Effector memory CD8-positive, alpha-beta T cell (primary cell): ENCODE measurements around the gene EXPH5.

Experiments
- ATAC-seq: fragments of 150-1000 bp; cut with Tn5 transposase; replicated peaks from 2 replicates; pipeline ENCODE4 v1.10.0; 2021; ENCODE audit warnings: mild to moderate bottlenecking, moderate library complexity
- DNase-seq, 3 experiments: peaks; one replicate each; pipeline ENCODE4 v3.0.0; 2021
- H3K27ac Mint-ChIP-seq, 2 donors: one replicate each; pipeline ENCODE4 v1.8.0; 2022; ENCODE audit warnings: mild to moderate bottlenecking in 2 of 2, mixed read lengths in 2 of 2, moderate library complexity in 2 of 2
- H3K27me3 Mint-ChIP-seq, 2 donors: one replicate each; pipeline ENCODE4 v1.8.0; 2022; ENCODE audit warnings: mixed read lengths in 2 of 2
- H3K36me3 Mint-ChIP-seq: one replicate; pipeline ENCODE4 v1.8.0; 2022; ENCODE audit warnings: mild to moderate bottlenecking, moderate library complexity, mixed read lengths; ENCODE audit not compliant: insufficient read depth
- H3K4me1 Mint-ChIP-seq, 2 donors: one replicate each; pipeline ENCODE4 v1.8.0; 2022; ENCODE audit warnings: low read depth in 2 of 2, mixed read lengths in 2 of 2
- H3K4me3 Mint-ChIP-seq, 2 donors: one replicate each; pipeline ENCODE4 v1.8.0; 2022; ENCODE audit warnings: mild to moderate bottlenecking in 2 of 2, mixed read lengths in 2 of 2, moderate library complexity in 2 of 2
- H3K9me3 Mint-ChIP-seq, 2 donors: one replicate each; pipeline ENCODE4 v1.8.0; 2022; ENCODE audit warnings: mixed read lengths in 2 of 2

The EXPH5 gene

DNA sequence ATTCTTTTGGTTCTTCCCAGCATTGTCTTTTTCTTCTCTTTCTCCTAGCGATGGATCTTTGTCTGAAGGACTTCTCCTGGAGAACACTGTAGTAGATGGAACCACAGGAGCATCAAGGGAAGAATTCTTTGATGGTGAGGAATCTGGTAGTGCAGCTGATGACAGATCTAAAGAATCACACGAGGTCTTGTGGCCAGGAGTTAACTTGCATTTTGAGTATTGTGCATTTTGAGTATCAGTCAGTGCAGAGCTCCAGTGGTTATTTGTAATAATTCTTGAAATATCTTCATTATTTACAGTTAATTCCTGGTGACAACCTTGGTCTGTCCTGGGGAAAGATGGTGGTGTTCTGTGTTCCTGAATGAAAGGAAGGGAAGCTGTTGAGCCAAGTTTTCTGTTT lies 80.9 kb downstream of the EXPH5 start:
- H3K27ac Mint-ChIP-seq, result no peak overlapping the region
- H3K36me3 Mint-ChIP-seq, result no peaks in the 10 kb centered on the region
- DNase-seq (no peak), ATAC-seq (no peak)
- H3K9me3 Mint-ChIP-seq, result no peaks in the 10 kb centered on the region
- peaks cover 28 to 29% of the 10 kb centered on the region in 2 donors for H3K27me3 Mint-ChIP-seq
- no peaks in the 10 kb centered on the region for H3K4me1 Mint-ChIP-seq
- H3K4me3 Mint-ChIP-seq, result no peak overlapping the region

DNA sequence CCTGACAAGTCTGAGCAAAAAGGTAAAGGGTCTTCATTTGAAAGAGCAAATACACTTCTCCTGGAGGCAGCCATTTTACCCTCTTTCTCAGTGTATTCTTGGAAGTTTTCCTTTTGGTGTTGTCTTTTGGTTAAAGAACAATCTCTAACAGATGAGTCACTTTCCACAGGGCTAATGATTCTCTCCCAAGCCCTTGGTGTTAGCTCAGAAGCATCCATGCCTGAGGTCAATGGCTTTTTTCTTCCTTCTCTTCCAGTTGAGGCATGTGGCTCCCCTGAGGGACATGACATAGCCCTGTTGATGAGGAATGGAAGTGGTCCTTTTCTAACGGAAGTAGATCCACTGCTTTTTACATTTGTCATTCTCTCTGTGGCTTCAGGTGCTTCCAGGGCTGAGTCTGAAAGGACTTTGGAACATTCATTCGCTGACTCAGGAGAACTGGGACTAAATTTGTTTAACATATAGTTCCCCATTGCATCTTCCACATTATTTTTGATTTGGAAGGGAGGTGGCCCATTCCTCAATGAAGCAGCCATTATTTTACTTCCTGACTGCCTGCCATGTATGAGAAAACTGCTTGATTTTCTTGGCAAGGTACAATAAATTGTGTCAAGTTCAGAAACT lies 81.6 kb downstream of the EXPH5 start:
- no peaks in the 10 kb centered on the region for H3K9me3 Mint-ChIP-seq
- no peak overlapping the region for H3K4me3 Mint-ChIP-seq
- H3K4me1 Mint-ChIP-seq, result no peaks in the 10 kb centered on the region
- ATAC-seq (no peak), DNase-seq (no peak)
- H3K36me3 Mint-ChIP-seq, result no peaks in the 10 kb centered on the region
- H3K27me3 Mint-ChIP-seq, result peaks cover 28 to 29% of the 10 kb centered on the region in 2 donors
- H3K27ac Mint-ChIP-seq, result no peak overlapping the region

DNA sequence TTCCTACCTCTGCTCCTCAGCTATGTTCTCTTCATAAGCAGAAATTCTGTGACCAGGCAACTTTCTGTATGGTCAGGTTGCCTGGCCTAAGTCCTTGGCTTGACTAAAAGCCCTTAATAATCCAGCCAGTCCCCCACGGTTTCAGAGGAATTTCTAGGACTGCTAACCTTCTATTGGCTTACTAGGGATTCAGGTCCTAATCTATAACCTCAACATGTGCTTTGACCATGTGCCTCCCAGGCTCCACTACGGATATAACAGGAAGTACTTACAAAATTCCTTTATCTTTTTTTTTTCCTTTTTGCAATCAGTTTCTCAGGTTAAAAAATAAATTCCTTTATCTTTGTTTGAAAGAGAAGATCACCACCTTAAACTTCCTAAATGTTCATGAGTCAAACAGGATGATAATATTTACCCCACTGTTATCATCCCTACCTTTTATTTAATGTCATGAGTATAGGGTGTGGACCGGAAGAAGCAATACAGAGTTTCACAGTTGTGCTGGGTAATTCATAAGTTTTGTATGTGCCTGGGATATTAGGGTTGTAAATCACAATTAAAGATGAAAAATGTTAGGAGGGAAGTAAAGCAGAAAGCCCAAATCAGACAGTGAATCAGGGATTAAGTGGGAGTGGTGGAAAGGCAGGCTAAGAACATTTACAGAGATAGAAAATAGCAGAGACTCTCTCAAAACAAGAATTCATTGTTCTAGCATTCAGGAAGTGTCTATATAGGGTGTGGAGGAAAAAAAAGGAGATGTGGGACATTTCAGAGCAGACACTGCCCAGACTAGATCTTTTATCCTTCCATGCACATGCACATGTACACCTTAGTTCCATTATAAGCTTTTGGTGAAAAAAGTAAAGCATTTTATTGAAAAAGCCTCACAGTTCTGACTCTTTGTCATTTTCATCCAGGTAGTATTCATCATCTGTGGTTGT lies 84.6 kb downstream of the EXPH5 start:
- ATAC-seq (no peak), DNase-seq (no peak)
- Mint-ChIP-seq H3K27ac (no peak overlapping the region), H3K4me3 (no peak overlapping the region), H3K4me1 (no peaks in the 10 kb centered on the region), H3K27me3 (peaks cover 22% of the 10 kb centered on the region in 2 donors), H3K36me3 (no peaks in the 10 kb centered on the region), H3K9me3 (no peaks in the 10 kb centered on the region)

GRCh38 chr11:108501396-108501795 lies 92.2 kb downstream of the EXPH5 start:
- Mint-ChIP-seq H3K27ac (no peak overlapping the region), H3K27me3 (no peaks in the 10 kb centered on the region), H3K9me3 (no peaks in the 10 kb centered on the region), H3K4me3 (no peak overlapping the region), H3K4me1 (peaks cover 9 to 10% of the 10 kb centered on the region in 2 donors), H3K36me3 (peaks cover 7% of the 10 kb centered on the region)
- no peak for ATAC-seq
- DNase-seq, result no peak

DNA sequence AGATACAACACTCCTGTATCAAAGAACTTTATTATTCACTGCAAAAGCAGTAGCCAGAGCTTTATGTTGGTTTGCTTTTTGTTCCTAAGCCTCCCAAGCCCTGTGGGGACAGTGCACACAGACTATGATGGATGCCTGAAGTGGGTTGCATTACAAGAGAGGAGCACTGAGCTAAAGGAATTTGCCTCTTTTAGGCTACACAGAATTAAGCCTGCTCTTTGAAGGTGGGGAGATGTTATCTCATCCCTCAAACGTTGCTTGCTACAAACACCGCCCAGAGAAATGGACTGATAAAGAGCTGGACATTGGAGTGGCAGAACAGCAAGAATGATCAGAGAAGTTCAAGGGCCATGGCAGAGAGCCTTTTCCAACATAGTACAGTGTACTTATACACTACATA lies 92.8 kb downstream of the EXPH5 start:
- Mint-ChIP-seq H3K4me1 (peaks cover 10 to 14% of the 10 kb centered on the region in 2 donors), H3K36me3 (peaks cover 7% of the 10 kb centered on the region), H3K4me3 (no peak overlapping the region), H3K9me3 (no peaks in the 10 kb centered on the region), H3K27ac (no peak overlapping the region), H3K27me3 (no peaks in the 10 kb centered on the region)
- no peak for DNase-seq
- no peak for ATAC-seq

DNA sequence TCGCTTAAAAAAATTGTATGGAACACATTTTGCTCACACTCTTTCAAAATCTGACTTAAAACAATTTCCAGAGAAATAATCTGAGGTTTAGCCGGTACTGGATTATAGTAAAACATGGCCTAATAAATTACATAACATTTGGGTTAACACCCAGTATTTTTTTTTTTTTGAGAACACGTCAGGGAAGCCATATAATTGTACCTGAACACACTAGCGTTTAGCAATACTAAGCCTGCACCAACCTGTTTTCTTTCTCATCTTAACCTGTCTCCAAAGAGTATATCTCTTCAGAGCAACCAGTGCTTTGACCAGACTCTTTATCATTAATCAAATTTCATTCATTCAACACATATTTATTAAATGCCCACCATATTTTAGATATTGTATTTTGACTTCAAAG lies 93.4 kb downstream of the EXPH5 start:
- Mint-ChIP-seq H3K27ac (no peak overlapping the region), H3K4me1 (peaks cover 10 to 14% of the 10 kb centered on the region in 2 donors), H3K4me3 (no peak overlapping the region), H3K9me3 (no peaks in the 10 kb centered on the region), H3K36me3 (peaks cover 7% of the 10 kb centered on the region), H3K27me3 (no peaks in the 10 kb centered on the region)
- DNase-seq (no peak), ATAC-seq (no peak)

DNA sequence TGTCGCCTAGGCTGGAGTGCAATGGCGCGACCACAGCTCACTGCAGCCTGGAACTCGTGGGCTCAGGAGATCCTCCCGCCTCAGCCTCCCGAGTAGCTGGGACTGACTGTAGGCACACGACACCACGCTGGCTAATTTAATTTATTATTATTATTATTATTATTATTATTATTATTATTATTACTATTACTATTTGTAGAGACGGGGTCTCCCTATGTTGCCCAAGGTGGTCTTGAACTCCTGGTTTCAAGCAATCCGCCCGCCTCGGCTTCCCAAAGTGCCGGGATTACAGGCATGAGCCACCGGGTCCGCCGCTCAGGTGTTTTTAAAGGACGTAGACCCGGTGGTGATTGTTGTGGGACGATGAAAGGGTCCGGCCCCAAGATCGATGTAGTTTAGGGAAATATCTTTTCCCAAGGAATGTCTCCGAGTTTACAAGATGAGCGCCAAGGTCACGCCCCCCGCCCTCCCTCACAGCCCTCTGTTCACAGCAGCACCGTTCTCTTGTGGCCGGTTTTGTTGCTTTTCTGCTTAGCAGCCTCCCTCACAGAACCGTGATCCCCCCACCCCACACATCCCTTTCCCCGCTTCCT lies 94.7 kb downstream of the EXPH5 start:
- Mint-ChIP-seq H3K4me3 (peak overlapping the region; percentile 86 to 92), H3K4me1 (peaks cover 13 to 14% of the 10 kb centered on the region in 2 donors), H3K9me3 (no peaks in the 10 kb centered on the region), H3K27ac (peak overlapping the region; percentile 96 to 98), H3K27me3 (no peaks in the 10 kb centered on the region), H3K36me3 (peaks cover 7% of the 10 kb centered on the region)
- ATAC-seq, result no peak
- DNase-seq, result no peak

DNA sequence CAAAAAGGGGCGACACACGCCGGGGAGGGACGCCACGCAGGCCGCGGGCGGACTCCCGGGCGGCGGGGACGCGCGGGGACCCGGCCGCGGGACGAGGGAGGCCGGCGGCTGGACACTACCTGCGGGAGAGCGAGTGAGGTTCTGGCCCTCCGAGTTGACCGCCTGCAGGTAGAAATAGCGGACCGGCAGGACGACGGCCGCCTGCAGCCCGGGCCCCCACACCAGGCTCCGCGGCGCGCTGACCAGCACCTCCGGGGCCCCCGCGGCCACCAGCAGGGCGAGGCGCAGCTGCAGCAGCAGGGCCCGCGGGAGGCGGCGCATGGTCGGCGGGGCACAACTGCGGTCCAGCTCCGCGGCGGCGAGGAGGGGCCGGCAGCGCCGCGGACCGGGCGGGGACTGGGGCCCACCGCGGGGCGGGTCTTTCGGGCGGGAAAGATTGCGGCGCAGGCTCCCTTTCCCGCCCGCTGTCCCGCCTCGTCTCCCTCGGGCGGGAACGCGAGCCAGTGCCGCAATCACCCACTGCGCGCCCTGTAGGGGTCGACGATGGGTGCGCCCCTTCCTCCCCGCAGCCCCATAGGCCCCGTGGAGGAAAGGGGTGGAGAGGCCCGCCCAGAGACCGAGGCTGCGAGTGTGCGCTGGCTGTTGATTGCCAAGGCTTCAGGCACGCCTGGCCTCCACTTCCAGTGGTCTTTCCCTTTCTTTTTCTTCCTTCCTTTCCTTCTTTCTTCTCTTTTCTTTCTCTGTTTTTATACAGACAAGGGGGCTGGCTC lies 95.3 kb downstream of the EXPH5 start, which contains the start of gene POGLUT3:
Gene POGLUT3, minus strand, starts transcription at position 339 of the 770 bp plus-strand sequence. Its CDS starts 18 bp downstream, at position 321.
- Mint-ChIP-seq H3K27ac (peak within 1 kb of the TSS; percentile 98 to 99), H3K4me1 (peaks cover 13 to 14% of the 10 kb centered on the region in 2 donors), H3K27me3 (no peaks in the 10 kb centered on the region), H3K9me3 (no peaks in the 10 kb centered on the region), H3K4me3 (peak within 1 kb of the TSS; percentile 95), H3K36me3 (peaks cover 7% of the 10 kb centered on the region)
- ATAC-seq (peak; percentile 62), DNase-seq (peak; percentile 29 to 39 (median 35))

DNA sequence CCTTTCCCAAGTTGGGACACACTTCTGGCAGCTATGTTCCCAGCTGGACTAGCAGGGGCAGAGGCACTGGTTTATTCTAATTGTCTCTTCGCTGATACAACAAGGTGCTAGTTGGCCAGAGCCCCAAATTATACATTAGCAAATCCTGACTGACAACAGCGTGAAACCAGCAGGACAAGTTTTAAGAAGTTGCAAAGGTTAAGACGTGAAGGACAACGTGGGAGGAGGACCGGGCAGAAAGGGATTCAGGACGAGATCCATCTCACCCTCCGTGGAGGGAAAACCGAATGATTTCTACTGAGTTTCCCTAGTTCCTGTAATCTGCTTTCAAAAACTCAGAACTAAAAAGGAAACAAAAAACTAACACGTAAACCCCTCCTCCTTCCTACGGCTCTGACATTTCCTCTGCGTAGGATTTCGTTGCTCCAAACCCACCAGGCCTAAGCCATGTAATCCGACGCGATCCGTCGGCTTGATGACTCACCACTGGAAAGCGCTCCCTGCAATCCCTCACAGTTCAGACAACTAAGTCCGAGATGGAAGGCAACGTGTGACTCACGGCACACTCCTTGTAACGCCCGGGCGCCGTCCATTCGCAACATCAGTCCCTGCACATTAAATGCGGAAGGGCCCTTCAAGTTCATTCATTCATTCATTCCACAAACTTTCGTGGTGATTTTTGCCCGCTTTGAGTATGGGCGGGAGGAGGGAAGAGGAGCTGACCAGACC lies 96.1 kb downstream of the EXPH5 start:
- Mint-ChIP-seq H3K27ac (peak overlapping the region; percentile 98 to 99), H3K36me3 (peaks cover 7% of the 10 kb centered on the region), H3K4me1 (peaks cover 13 to 14% of the 10 kb centered on the region in 2 donors), H3K27me3 (no peaks in the 10 kb centered on the region), H3K4me3 (peak overlapping the region; percentile 95), H3K9me3 (no peaks in the 10 kb centered on the region)
- ATAC-seq (peak; percentile 83), DNase-seq (peak; percentile 47 to 61 (median 52))

GRCh38 chr11:108496643-108497256 lies 96.8 kb downstream of the EXPH5 start:
- peak overlapping the region; percentile 98 to 99 for H3K27ac Mint-ChIP-seq
- H3K36me3 Mint-ChIP-seq, result peaks cover 7% of the 10 kb centered on the region
- H3K4me3 Mint-ChIP-seq, result peak overlapping the region; percentile 95
- DNase-seq (no peak), ATAC-seq (no peak)
- no peaks in the 10 kb centered on the region for H3K27me3 Mint-ChIP-seq
- peaks cover 13 to 14% of the 10 kb centered on the region in 2 donors for H3K4me1 Mint-ChIP-seq
- no peaks in the 10 kb centered on the region for H3K9me3 Mint-ChIP-seq

DNA sequence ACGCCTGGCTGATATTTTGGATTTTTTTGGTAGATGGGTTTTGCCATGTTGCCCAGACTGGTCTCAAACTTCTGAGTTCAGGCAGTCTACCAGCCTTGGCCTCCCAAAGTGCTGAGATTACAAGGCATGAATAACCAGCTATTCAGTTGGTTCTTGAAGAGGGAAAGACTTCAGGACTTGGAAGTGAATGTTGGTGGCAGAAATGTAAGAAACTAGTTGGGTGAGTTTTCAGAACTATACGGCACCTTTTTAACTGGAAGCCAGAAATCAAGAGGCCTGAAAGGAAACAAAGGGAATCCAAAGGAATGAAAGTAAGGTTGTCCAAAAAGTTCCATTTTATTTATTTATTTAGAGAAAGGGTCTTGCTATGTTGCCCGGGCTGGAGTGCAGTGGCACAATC lies 98.2 kb downstream of the EXPH5 start:
- Mint-ChIP-seq H3K27me3 (no peaks in the 10 kb centered on the region), H3K9me3 (no peaks in the 10 kb centered on the region), H3K36me3 (peaks cover 7% of the 10 kb centered on the region), H3K4me1 (peaks cover 13 to 14% of the 10 kb centered on the region in 2 donors), H3K4me3 (no peak overlapping the region), H3K27ac (peak overlapping the region in 1 of 2 donors; percentile 99)
- ATAC-seq (no peak), DNase-seq (no peak)

DNA sequence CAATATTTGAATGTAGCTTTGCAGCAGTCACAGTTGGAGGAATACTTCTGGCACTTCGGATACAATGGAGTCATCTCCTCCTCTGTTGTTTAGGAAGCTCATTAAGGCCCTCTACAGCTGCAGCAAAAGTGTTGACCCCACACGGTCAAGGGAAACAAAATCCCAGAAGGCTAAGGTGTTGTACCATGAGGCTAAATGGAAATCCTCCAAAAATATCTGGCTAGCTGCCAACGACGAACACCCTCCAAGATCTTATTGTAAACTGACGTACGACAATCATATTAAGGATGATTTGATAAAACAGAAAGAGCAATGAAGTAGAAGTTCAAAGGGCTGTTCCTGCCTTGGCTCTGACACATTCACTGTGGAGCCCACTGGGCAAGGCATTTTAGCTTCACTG lies 99.4 kb downstream of the EXPH5 start:
- H3K27ac Mint-ChIP-seq, result peak overlapping the region in 1 of 2 donors; percentile 99
- no peak for DNase-seq
- H3K4me1 Mint-ChIP-seq, result peaks cover 13 to 14% of the 10 kb centered on the region in 2 donors
- H3K36me3 Mint-ChIP-seq, result peaks cover 15% of the 10 kb centered on the region
- H3K27me3 Mint-ChIP-seq, result no peaks in the 10 kb centered on the region
- no peaks in the 10 kb centered on the region for H3K9me3 Mint-ChIP-seq
- H3K4me3 Mint-ChIP-seq, result no peak overlapping the region
- no peak for ATAC-seq
